NCI-H460 (cell line): ENCODE results near the gene ADAMTS9. TPM values are rescaled to one million over a fixed set of nuclear protein-coding genes. Genes with fewer than 3 reads are reported as not detected.

ENCODE experiments used
- DNase-seq: peaks from one replicate; pipeline ENCODE4 v3.0.0-alpha.2; 2016; ENCODE audit warnings: low read depth; ENCODE audit errors: extremely low read depth
- total RNA-seq: library from RNA; depleted of rRNA; stranded (reverse); fragments of >200 nt; shearing (Covaris generic); gene quantifications from 2 replicates; pipeline ENCODE4 v1.2.3, GENCODE V29; 2014

Gene ADAMTS9
- total RNA-seq, 1 experiment from 2014 or later, result 7.6 TPM

GRCh38 chr3:64578797-64579196 lies 109.0 kb downstream of the ADAMTS9 start:
- DNase-seq, result no peak

- no peak for DNase-seq
Observed at GRCh38 chr3:64578062-64578770, 109.6 kb downstream of the ADAMTS9 start.

GRCh38 chr3:64576211-64576775 lies 111.5 kb downstream of the ADAMTS9 start:
- no peak for DNase-seq

GRCh38 chr3:64575211-64575844 lies 112.5 kb downstream of the ADAMTS9 start:
- no peak for DNase-seq

GRCh38 chr3:64574194-64574593 lies 113.6 kb downstream of the ADAMTS9 start:
- DNase-seq, result no peak

- no peak for DNase-seq
Observed at GRCh38 chr3:64571982-64572381, 115.8 kb downstream of the ADAMTS9 start.

GRCh38 chr3:64568895-64569517 lies 118.8 kb downstream of the ADAMTS9 start:
- DNase-seq, result no peak

GRCh38 chr3:64566859-64567258 lies 120.9 kb downstream of the ADAMTS9 start:
- no peak for DNase-seq

- no peak for DNase-seq
Observed at GRCh38 chr3:64563751-64564150, 124.0 kb downstream of the ADAMTS9 start.

GRCh38 chr3:64561868-64562267 lies 125.9 kb downstream of the ADAMTS9 start:
- DNase-seq, result no peak

- no peak for DNase-seq
Observed at GRCh38 chr3:64561325-64561843, 126.4 kb downstream of the ADAMTS9 start.

- no peak for DNase-seq
Observed at GRCh38 chr3:64560791-64561190, 127.0 kb downstream of the ADAMTS9 start.

- DNase-seq, result no peak
Observed at GRCh38 chr3:64559588-64559987, 128.2 kb downstream of the ADAMTS9 start.

GRCh38 chr3:64556046-64556445 lies 131.8 kb downstream of the ADAMTS9 start:
- DNase-seq, result no peak

GRCh38 chr3:64555351-64555750 lies 132.4 kb downstream of the ADAMTS9 start:
- no peak for DNase-seq

GRCh38 chr3:64554096-64554920 lies 133.5 kb downstream of the ADAMTS9 start:
- DNase-seq, result no peak

- no peak for DNase-seq
Observed at GRCh38 chr3:64552966-64553365, 134.8 kb downstream of the ADAMTS9 start.

- no peak for DNase-seq
Observed at GRCh38 chr3:64552160-64552559, 135.6 kb downstream of the ADAMTS9 start.

- no peak for DNase-seq
Observed at GRCh38 chr3:64551697-64552096, 136.1 kb downstream of the ADAMTS9 start.

- no peak for DNase-seq
Observed at GRCh38 chr3:64550745-64551144, 137.1 kb downstream of the ADAMTS9 start.

- DNase-seq, result no peak
Observed at GRCh38 chr3:64549869-64550268, 137.9 kb downstream of the ADAMTS9 start.
